Inflammatory macrophage treated with lipopolysaccharide for 4 hours (primary cell): Measurements from ENCODE around the gene C5orf58.
"Not testable (repeated sequence)": the region's sequence is repeated elsewhere in the genome, so short reads cannot be mapped to it uniquely, and the experiment has no call there.

Experiments used
- DNase-seq: peaks from one replicate; pipeline ENCODE4 v3.0.0-alpha.2; 2020

Gene C5orf58

GRCh38 chr5:170225326-170226128 lies 7.3 kb upstream of the C5orf58 start:
- DNase-seq = peak; percentile 72

- no peak for DNase-seq
These were observed 6.6 kb upstream of the C5orf58 start for GRCh38 chr5:170226129-170226615.

GRCh38 chr5:170226661-170227060 lies 6.1 kb upstream of the C5orf58 start:
- no peak for DNase-seq

- DNase-seq = no peak
These were observed 3.9 kb upstream of the C5orf58 start for GRCh38 chr5:170228762-170229435.

GRCh38 chr5:170233358-170233892 lies 640 bp downstream of the C5orf58 start:
- DNase-seq = no peak

- DNase-seq = no peak
These were observed 3.4 kb downstream of the C5orf58 start for GRCh38 chr5:170235876-170236864.

GRCh38 chr5:170238456-170239196 lies 5.8 kb downstream of the C5orf58 start:
- DNase-seq = no peak

GRCh38 chr5:170245436-170245835 lies 12.7 kb downstream of the C5orf58 start:
- DNase-seq = not testable (repeated sequence)

GRCh38 chr5:170246126-170246870 lies 13.5 kb downstream of the C5orf58 start:
- DNase-seq = no peak

- no peak for DNase-seq
These were observed 14.6 kb downstream of the C5orf58 start for GRCh38 chr5:170247363-170247762.

- DNase-seq = peak; percentile 46
These were observed 15.6 kb downstream of the C5orf58 start for GRCh38 chr5:170248172-170248930.

GRCh38 chr5:170248931-170249227 lies 16.1 kb downstream of the C5orf58 start:
- DNase-seq = not testable (repeated sequence)

GRCh38 chr5:170249355-170249754 lies 16.6 kb downstream of the C5orf58 start:
- DNase-seq = peak; percentile 60

GRCh38 chr5:170250810-170251317 lies 18.1 kb downstream of the C5orf58 start:
- no peak for DNase-seq

GRCh38 chr5:170251462-170251861 lies 18.7 kb downstream of the C5orf58 start:
- DNase-seq = no peak

GRCh38 chr5:170252109-170252508 lies 19.3 kb downstream of the C5orf58 start:
- no peak for DNase-seq

- no peak for DNase-seq
These were observed 20.1 kb downstream of the C5orf58 start for GRCh38 chr5:170252720-170253350.

GRCh38 chr5:170254056-170254455 lies 21.3 kb downstream of the C5orf58 start:
- no peak for DNase-seq

GRCh38 chr5:170256571-170256970 lies 23.8 kb downstream of the C5orf58 start:
- DNase-seq = no peak

- no peak for DNase-seq
These were observed 24.6 kb downstream of the C5orf58 start for GRCh38 chr5:170257370-170257769.
